Liver (tissue), 3 donors: ENCODE measurements around the gene SNCAIP.

Experiments
- EGR1 ChIP-seq, 2 donors: IDR thresholded peaks; 2 replicates each; pipeline ENCODE4 v1.6.1; 2016 to 2018; ENCODE audit warnings: antibody characterized with exemption in 2 of 2, low read depth in 2 of 2
- FOXA1 ChIP-seq: IDR thresholded peaks from 2 replicates; pipeline ENCODE4 v1.6.1; 2016; ENCODE audit warnings: antibody characterized with exemption
- GABPA ChIP-seq, 2 donors: IDR thresholded peaks in 1 of 2; conservative IDR thresholded peaks in 1 of 2; 2 replicates each; pipeline ENCODE4 v1.6.1; 2016; ENCODE audit warnings: antibody characterized with exemption in 2 of 2, mild to moderate bottlenecking in 1 of 2, moderate library complexity in 1 of 2
- HNF4G ChIP-seq: IDR thresholded peaks from 2 replicates; pipeline ENCODE4 v1.6.1; 2016; ENCODE audit warnings: antibody characterized with exemption
- TAF1 ChIP-seq: conservative IDR thresholded peaks from 2 replicates; pipeline ENCODE4 v1.6.1; 2016; ENCODE audit warnings: antibody characterized with exemption, mild to moderate bottlenecking
- YY1 ChIP-seq: IDR thresholded peaks from 2 replicates; pipeline ENCODE4 v1.6.1; 2016; ENCODE audit warnings: antibody characterized with exemption, mild to moderate bottlenecking
- TF ChIP-seq, protein P1 (sequence below): fragments of 150-350 bp; IDR thresholded peaks from 2 replicates; pipeline ENCODE4 v1.5.1; 2017; ENCODE audit warnings: improper control_type of control experiment, low read depth, low read length; ENCODE audit not compliant: missing input control
- TF ChIP-seq, protein P2 (sequence below): IDR thresholded peaks from 2 replicates; pipeline ENCODE4 v1.6.1; 2016; ENCODE audit warnings: antibody characterized with exemption, mild to moderate bottlenecking
- TF ChIP-seq, protein P3 (sequence below): IDR thresholded peaks from 2 replicates; pipeline ENCODE4 v1.6.1; 2016; ENCODE audit warnings: antibody characterized with exemption
- TF ChIP-seq, protein P4 (sequence below): IDR thresholded peaks from 2 replicates; pipeline ENCODE4 v1.6.1; 2016; ENCODE audit warnings: antibody characterized with exemption
- donor health status: healthy.
- donor health status: healthy.

DNA sequence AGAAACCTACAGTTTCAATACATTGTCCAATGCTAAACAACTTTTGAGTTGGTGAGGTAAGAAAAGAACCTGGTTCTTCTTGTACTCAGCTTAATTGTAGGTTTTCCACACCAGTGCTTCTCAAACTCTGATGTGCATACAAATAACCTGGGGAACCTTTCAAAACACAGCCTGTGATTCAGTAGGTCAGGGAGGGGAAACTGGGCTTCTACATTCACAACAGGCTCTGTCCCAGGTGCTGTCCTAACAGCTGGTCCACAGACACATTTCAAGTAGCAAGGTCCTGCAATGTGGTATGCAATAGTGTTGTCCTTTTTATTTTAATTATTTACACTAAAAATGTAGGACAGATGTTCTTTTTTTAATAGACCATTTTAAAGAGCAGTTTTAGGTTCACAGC lies 47.4 kb upstream of the SNCAIP start:
- TF ChIP-seq, protein P1, sequence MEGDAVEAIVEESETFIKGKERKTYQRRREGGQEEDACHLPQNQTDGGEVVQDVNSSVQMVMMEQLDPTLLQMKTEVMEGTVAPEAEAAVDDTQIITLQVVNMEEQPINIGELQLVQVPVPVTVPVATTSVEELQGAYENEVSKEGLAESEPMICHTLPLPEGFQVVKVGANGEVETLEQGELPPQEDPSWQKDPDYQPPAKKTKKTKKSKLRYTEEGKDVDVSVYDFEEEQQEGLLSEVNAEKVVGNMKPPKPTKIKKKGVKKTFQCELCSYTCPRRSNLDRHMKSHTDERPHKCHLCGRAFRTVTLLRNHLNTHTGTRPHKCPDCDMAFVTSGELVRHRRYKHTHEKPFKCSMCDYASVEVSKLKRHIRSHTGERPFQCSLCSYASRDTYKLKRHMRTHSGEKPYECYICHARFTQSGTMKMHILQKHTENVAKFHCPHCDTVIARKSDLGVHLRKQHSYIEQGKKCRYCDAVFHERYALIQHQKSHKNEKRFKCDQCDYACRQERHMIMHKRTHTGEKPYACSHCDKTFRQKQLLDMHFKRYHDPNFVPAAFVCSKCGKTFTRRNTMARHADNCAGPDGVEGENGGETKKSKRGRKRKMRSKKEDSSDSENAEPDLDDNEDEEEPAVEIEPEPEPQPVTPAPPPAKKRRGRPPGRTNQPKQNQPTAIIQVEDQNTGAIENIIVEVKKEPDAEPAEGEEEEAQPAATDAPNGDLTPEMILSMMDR, result no peak
- TF ChIP-seq, protein P2, sequence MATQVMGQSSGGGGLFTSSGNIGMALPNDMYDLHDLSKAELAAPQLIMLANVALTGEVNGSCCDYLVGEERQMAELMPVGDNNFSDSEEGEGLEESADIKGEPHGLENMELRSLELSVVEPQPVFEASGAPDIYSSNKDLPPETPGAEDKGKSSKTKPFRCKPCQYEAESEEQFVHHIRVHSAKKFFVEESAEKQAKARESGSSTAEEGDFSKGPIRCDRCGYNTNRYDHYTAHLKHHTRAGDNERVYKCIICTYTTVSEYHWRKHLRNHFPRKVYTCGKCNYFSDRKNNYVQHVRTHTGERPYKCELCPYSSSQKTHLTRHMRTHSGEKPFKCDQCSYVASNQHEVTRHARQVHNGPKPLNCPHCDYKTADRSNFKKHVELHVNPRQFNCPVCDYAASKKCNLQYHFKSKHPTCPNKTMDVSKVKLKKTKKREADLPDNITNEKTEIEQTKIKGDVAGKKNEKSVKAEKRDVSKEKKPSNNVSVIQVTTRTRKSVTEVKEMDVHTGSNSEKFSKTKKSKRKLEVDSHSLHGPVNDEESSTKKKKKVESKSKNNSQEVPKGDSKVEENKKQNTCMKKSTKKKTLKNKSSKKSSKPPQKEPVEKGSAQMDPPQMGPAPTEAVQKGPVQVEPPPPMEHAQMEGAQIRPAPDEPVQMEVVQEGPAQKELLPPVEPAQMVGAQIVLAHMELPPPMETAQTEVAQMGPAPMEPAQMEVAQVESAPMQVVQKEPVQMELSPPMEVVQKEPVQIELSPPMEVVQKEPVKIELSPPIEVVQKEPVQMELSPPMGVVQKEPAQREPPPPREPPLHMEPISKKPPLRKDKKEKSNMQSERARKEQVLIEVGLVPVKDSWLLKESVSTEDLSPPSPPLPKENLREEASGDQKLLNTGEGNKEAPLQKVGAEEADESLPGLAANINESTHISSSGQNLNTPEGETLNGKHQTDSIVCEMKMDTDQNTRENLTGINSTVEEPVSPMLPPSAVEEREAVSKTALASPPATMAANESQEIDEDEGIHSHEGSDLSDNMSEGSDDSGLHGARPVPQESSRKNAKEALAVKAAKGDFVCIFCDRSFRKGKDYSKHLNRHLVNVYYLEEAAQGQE, result no peak
- no peak for TF ChIP-seq GABPA (IDR thresholded peaks at IDR 0.05 in 1 of 2, conservative IDR thresholded peaks at IDR 0.05 in 1 of 2)
- TF ChIP-seq FOXA1, result no peak
- no peak for TF ChIP-seq EGR1 (IDR thresholded peaks at IDR 0.05; ENCODE audit: low read depth in 2 of 2)
- TF ChIP-seq HNF4G, result no peak
- TF ChIP-seq TAF1, result no peak
- TF ChIP-seq, protein P3, sequence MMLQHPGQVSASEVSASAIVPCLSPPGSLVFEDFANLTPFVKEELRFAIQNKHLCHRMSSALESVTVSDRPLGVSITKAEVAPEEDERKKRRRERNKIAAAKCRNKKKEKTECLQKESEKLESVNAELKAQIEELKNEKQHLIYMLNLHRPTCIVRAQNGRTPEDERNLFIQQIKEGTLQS, result no peak
- no peak for TF ChIP-seq YY1
- TF ChIP-seq, protein P4, sequence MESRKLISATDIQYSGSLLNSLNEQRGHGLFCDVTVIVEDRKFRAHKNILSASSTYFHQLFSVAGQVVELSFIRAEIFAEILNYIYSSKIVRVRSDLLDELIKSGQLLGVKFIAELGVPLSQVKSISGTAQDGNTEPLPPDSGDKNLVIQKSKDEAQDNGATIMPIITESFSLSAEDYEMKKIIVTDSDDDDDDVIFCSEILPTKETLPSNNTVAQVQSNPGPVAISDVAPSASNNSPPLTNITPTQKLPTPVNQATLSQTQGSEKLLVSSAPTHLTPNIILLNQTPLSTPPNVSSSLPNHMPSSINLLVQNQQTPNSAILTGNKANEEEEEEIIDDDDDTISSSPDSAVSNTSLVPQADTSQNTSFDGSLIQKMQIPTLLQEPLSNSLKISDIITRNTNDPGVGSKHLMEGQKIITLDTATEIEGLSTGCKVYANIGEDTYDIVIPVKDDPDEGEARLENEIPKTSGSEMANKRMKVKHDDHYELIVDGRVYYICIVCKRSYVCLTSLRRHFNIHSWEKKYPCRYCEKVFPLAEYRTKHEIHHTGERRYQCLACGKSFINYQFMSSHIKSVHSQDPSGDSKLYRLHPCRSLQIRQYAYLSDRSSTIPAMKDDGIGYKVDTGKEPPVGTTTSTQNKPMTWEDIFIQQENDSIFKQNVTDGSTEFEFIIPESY, result no peak
